Fibroblast of pulmonary artery (primary cell): Measurements from ENCODE around the gene DST.

Source experiments
- DNase-seq: peaks from one replicate; pipeline ENCODE4 v3.0.0-alpha.2; 2010; ENCODE audit warnings: low read depth
- H3K4me3 ChIP-seq: replicated peaks from 2 replicates; pipeline ENCODE4 v1.5.1; 2011; ENCODE audit warnings: low read depth, mild to moderate bottlenecking, control low read depth, low read length, moderate library complexity
- TF ChIP-seq, protein P1 (sequence below): IDR thresholded peaks from 2 replicates; pipeline ENCODE4 v1.5.1; 2011; ENCODE audit warnings: mild to moderate bottlenecking, control low read depth, low read length, inconsistent platforms; ENCODE audit errors: missing control alignments

DST gene

DNA sequence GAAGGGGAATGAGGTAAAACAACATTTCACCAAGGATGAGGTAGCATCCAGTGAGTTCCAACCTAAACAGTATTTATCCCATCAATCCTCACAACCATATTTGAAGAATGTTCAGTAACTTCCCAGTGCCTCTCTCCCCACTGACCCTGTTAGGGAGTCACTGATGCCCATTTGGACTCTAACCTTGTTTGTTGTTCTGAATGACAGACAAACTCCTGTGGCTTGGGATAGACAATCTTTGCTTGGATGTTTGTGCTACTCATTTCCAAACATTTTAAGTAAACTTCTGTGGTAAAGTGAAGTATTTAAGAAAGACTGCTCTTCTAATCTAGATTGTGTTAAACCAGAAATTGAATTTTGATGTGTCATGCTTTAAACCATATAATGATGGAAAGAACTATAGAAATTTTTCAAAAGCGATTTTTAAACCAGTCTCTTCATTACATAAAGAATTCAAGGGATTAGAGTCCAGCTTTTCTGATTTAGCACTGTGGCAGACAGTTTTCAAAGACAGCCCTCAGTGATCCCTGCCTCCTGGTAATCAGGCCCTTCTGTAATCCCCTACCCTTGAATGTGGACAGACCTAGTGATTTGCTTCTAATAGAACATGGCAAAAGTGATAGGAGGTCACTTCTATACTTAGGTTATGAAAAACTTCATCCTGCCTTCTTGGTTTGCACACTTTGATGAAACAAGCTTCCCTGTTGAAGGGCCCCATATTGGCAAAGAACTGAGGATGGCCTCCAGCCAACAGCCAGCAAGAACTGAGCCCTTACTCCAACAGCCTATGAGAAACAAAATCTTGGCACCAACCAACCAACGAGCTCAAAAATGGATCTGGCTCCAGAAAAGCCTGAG is 191.6 kb downstream of the DST start:
- TF ChIP-seq, protein P1, sequence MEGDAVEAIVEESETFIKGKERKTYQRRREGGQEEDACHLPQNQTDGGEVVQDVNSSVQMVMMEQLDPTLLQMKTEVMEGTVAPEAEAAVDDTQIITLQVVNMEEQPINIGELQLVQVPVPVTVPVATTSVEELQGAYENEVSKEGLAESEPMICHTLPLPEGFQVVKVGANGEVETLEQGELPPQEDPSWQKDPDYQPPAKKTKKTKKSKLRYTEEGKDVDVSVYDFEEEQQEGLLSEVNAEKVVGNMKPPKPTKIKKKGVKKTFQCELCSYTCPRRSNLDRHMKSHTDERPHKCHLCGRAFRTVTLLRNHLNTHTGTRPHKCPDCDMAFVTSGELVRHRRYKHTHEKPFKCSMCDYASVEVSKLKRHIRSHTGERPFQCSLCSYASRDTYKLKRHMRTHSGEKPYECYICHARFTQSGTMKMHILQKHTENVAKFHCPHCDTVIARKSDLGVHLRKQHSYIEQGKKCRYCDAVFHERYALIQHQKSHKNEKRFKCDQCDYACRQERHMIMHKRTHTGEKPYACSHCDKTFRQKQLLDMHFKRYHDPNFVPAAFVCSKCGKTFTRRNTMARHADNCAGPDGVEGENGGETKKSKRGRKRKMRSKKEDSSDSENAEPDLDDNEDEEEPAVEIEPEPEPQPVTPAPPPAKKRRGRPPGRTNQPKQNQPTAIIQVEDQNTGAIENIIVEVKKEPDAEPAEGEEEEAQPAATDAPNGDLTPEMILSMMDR = no peak
- no peak overlapping the region for H3K4me3 ChIP-seq
- peak; percentile 89 for DNase-seq

DNA sequence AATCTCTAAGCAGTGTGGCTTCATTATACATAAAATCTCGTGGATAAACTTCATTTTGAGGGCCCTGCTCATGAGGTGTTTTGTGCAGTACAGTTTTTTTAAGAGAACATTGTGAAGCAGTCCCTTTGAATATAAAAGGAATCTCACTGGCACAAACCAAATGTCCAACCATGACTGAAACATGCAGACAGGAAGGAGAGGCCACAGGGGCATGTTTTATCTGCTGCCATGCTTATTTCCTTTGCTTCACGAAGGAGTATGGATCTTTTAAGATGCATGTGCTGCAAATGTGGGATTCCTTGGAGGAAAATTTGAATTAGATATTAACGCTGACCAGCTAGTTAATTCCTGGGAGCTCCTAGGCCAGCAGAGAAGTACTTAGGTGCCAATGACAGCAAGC is 192.3 kb downstream of the DST start:
- no peak for DNase-seq
- TF ChIP-seq, protein P1 = no peak
- no peak overlapping the region for H3K4me3 ChIP-seq

DNA sequence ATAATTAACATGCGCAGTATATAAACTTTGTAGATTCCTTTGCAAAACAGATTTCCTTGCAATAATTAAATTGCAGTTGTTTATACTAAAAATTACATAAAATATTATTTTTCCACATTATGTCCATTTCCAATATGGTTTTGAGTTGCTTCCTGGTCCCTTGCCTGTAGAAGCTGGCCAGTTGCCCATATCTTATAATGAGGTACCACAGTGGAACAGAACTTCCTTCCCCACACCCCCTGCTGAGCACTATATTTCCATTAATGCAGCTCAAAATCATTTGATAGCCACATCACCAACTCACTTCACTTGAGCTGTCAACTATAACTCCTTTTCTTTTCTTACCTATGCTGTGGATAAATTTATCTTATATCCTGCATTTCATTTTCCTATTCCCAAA is 194.6 kb downstream of the DST start:
- TF ChIP-seq, protein P1 = no peak
- no peak overlapping the region for H3K4me3 ChIP-seq
- DNase-seq = no peak

DNA sequence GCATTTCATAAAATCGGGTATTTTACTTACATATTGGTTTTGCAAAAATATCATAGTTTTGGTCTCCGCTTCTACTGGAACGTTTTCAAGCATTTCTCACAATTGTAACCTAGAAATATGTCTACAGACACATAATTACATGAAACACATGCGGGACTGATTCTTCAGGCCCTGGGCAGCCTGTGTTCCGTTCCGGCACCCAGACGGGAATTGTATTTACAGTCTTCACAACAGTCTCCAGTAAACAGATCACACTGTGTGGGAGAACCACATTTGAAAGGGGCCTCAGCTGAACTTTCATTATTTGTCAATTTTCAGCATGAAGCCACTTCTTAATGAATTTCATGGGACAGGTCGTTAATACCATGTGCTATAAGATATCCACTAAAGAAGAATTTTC is 196.9 kb downstream of the DST start:
- peak; percentile 32 for DNase-seq
- no peak overlapping the region for H3K4me3 ChIP-seq
- TF ChIP-seq, protein P1 = no peak

DNA sequence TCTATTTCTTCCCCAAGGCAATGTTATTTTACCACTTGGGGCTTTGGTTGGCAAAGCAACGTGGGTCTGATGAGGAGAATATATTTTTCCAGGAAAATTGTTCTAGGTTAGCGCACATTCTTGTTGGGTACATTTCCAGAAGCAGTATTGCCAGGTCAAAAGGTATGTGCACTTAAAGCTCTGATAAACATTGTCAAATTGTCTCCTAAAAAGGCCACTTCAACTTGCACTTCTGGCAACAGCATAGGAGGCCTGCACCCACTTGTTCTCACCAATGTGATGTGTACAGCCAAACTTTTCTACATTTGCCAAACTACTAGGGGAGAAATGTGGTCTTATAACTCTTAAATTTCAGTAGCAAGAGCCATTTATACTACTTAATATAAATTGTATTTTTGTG is 197.8 kb downstream of the DST start:
- TF ChIP-seq, protein P1 = no peak
- DNase-seq = no peak
- H3K4me3 ChIP-seq = no peak overlapping the region

DNA sequence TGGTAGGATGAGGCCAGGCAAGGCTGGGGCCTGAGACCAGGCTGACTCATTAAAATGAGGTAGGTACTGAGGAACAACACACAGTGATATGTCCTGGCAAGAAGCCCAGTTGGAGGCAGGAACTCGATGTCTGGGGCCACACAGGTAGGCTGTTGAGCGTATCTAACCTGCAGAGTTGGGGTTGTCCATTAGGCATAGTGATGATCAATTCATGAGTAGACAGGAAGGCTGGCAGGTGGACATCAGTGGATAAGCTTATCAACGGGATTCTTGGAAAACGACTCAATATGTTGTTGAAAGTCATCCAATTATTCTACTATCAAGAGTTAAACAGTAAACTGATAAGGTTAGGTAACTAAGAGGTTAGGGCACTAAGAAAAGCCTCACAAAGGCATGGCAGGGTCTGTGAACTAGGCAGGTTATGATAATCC is 202.1 kb downstream of the DST start:
- no peak for DNase-seq
- TF ChIP-seq, protein P1 = no peak
- H3K4me3 ChIP-seq = no peak overlapping the region
